Thyroid gland (tissue), 4 donors: ENCODE data around the gene TBCCD1.

Source experiments
- POLR2A ChIP-seq, 2 donors: fragments of 450-650 bp; IDR thresholded peaks; one replicate each; pipeline ENCODE4 v1.6.1; 2017; ENCODE audit warnings: antibody characterized with exemption in 2 of 2, mild to moderate bottlenecking in 2 of 2, moderate library complexity in 1 of 2
- TF ChIP-seq, protein P1 (sequence below), 6 experiments: fragments of 200-600 bp in 3 of 6; fragments of 450-650 bp in 3 of 6; sonication (generic) in 3 of 6; IDR thresholded peaks; one replicate each; pipeline ENCODE4 v1.5.1; 2016 to 2019; ENCODE audit warnings: antibody characterized with exemption in 6 of 6, mild to moderate bottlenecking in 2 of 6, inconsistent platforms in 1 of 6, moderate library complexity in 1 of 6

DNA sequence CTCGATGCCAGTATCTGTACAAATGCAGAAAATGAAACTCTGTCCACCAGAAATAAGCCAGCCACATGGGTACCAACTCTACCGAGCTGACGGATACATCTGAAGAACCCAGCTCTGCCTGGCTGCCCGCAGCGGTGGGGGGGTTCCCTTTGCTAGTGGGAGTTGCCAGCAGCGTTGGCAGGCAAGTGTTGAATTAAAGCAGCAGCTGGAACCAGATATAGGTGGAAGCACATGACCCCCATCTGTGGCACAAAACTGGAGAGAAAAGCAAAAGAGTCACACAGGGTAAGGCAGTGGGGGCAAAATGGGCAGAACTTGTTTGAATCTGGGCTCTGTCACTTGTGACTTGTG is 40.9 kb downstream of the TBCCD1 start:
- TF ChIP-seq, protein P1, sequence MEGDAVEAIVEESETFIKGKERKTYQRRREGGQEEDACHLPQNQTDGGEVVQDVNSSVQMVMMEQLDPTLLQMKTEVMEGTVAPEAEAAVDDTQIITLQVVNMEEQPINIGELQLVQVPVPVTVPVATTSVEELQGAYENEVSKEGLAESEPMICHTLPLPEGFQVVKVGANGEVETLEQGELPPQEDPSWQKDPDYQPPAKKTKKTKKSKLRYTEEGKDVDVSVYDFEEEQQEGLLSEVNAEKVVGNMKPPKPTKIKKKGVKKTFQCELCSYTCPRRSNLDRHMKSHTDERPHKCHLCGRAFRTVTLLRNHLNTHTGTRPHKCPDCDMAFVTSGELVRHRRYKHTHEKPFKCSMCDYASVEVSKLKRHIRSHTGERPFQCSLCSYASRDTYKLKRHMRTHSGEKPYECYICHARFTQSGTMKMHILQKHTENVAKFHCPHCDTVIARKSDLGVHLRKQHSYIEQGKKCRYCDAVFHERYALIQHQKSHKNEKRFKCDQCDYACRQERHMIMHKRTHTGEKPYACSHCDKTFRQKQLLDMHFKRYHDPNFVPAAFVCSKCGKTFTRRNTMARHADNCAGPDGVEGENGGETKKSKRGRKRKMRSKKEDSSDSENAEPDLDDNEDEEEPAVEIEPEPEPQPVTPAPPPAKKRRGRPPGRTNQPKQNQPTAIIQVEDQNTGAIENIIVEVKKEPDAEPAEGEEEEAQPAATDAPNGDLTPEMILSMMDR (IDR thresholded peaks at IDR 0.05): no peak
- TF ChIP-seq POLR2A (IDR thresholded peaks at IDR 0.05): no peak
